Heart right ventricle (tissue), 16 donors: ENCODE results near the gene PUS10. TPM values are rescaled to one million over a fixed set of nuclear protein-coding genes. Genes with fewer than 3 reads are reported as not detected.

Experiments used
- ATAC-seq, 8 donors: fragments of 200-7000 bp; cut with Tn5 transposase; one replicate each; pipeline ENCODE4 v1.9.1; 2020; ENCODE audit warnings: mild to moderate bottlenecking in 8 of 8, moderate library complexity in 8 of 8, moderate number of reproducible peaks in 1 of 8
- DNase-seq, 2 donors: peaks; one replicate each; pipeline ENCODE4 v3.0.0-alpha.2; 2020
- H3K27ac ChIP-seq, 10 donors: fragments of 200-600 bp; sonication (generic) in 2 of 10; one replicate each; pipeline versions ENCODE4 v1.5.0 to v1.8.0; 2020 to 2022; ENCODE audit warnings: mild to moderate bottlenecking in 3 of 10
- H3K27me3 ChIP-seq, 7 donors: fragments of 200-600 bp; one replicate each; pipeline ENCODE4 v1.8.0; 2021 to 2022; ENCODE audit warnings: mild to moderate bottlenecking in 2 of 7
- H3K36me3 ChIP-seq, 9 donors: fragments of 200-600 bp; sonication (generic) in 1 of 9; one replicate each; pipeline versions ENCODE4 v1.5.0 to v1.8.0; 2020 to 2022; ENCODE audit warnings: mild to moderate bottlenecking in 2 of 9
- H3K4me1 ChIP-seq, 9 donors: fragments of 200-600 bp; sonication (generic) in 1 of 9; one replicate each; pipeline versions ENCODE4 v1.5.0 to v1.8.0; 2020 to 2022; ENCODE audit warnings: mild to moderate bottlenecking in 4 of 9
- H3K4me3 ChIP-seq, 10 donors: fragments of 200-600 bp; sonication (generic) in 2 of 10; one replicate each; pipeline versions ENCODE4 v1.5.0 to v1.8.0; 2020 to 2022; ENCODE audit warnings: mild to moderate bottlenecking in 7 of 10, moderate library complexity in 2 of 10
- H3K9me3 ChIP-seq, 11 donors: fragments of 200-600 bp in 10 of 11; sonication (generic) in 2 of 11; one replicate each; pipeline versions ENCODE4 v1.5.0 to v1.8.0; 2013 to 2022; ENCODE audit warnings: mild to moderate bottlenecking in 2 of 11, control low read depth in 1 of 11, moderate library complexity in 1 of 11
- WGBS, 2 donors: extraction: QIAGEN DNeasy Blood & Tissue Kit; methylation state at CpG; one replicate each; pipeline ENCODE4 v1.1.7; 2013; ENCODE audit warnings: inconsistent platforms in 1 of 2; 5-methylcytosine and 5-hydroxymethylcytosine counted together
- intact Hi-C, 10 donors: fragments of 100-400 bp; cut with DNase I; formaldehyde crosslinking; loops; one replicate each; pipeline versions ENCODE4 v1.11.1 to v1.14.2; 2022
- polyA plus RNA-seq, 2 donors: library from polyadenylated mRNA; stranded (reverse); fragments of 200-250 nt; gene quantifications; one replicate each; pipeline ENCODE4 v1.2.3, GENCODE V29; 2013
- total RNA-seq, 10 donors: library from RNA; stranded (reverse); fragmentation: NEBNext Ultra II Directional in 3 of 10; extraction: Animal tissue kit (Norgen Biotek cat#: 25700) in 3 of 10; gene quantifications; one replicate each; pipeline versions ENCODE4 v1.2.1 to v1.2.4, GENCODE V29; 2021 to 2023
- TF ChIP-seq, protein P1 (sequence below), 9 donors: fragments of 200-600 bp; sonication (generic) in 2 of 9; IDR thresholded peaks; one replicate each; pipeline versions ENCODE4 v1.5.0 to v1.8.0; 2021 to 2022; ENCODE audit warnings: antibody characterized with exemption in 9 of 9, mild to moderate bottlenecking in 5 of 9, moderate library complexity in 1 of 9
- donor health status: Arrhythmogenic right ventricular cardiomyopathy.
- donor health status: ischemic (EF 13 %, LVEDD 7.1; RV severe dilation, severe dysfunction).
- donor health status: healthy with polysubstance abuse.
- donor health status: DM: no; HTN: yes; CAD: no.
- donor health status: DM: no; HTN: no; CAD: no.
- donor health status: ischemic (EF 25% LVEDD 6.9; RV normal size, moderate dysfunction).
- donor health status: ischemic (EF 25% LVEDD 5.7; RV mildly dilated, moderate dysfunction).
- donor health status: healthy.
- donor health status: DM: yes; HTN: yes; CAD: no.
- donor health status: Ischemic cardiomyopathy.
- donor health status: ischemic (EF 35%, LVEDD 5.7; RV mildly dilated, moderate dysfunction).
- donor health status: nonischemic (EF 11% LVEDD 7.7; RV severe dilation, severe dysfunction).
- donor health status: DM: yes; HTN: yes; CAD: no.
- donor health status: PGD.
- donor health status: ischemic (EF 29% LVEDD 5.4; RV normal size, mild dysfunction).
- donor health status: nonischemic (EF 23%, LVEDD 6.1; RV moderate dilation, normal function).

PUS10 gene
- total and polyA plus RNA-seq, 12 donors: 1.5 to 5.5 (median 4.4) TPM

DNA sequence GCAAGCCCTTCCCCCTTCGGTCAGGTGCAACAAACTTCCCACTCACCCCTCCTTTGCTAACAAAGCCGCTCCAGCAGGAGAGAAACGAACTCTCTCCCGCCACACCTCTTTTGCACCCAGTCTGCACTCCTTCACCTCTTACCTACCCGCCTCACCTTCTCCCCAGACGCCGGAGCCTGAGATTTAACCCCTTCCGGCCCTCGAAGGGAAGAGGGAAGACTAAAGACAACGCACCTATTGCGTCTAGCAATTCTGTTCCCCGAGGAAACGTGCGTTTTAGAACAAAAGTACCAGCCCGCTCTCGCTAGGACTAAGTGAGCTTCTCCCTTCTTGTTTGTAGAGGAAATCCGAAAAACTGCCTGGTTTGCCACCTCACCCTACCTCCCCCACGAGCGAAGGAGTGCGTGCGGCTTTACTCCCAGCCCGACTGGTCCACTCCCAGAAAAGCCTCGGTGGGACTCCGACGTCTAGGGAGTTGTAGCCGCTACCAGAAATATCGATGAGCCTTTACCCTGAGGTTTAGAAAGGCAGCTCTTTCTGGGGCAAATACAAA is 976 bp downstream of the PUS10 start:
- intact Hi-C loops: loop anchor here in 4 of 10 donors (2.0 to 5.0 kb wide), 2 partner anchors 50 to 136 kb away; partner anchors contain the start of genes SANBR (in 3 of the 4) and REL (in 1 of the 4)

DNA sequence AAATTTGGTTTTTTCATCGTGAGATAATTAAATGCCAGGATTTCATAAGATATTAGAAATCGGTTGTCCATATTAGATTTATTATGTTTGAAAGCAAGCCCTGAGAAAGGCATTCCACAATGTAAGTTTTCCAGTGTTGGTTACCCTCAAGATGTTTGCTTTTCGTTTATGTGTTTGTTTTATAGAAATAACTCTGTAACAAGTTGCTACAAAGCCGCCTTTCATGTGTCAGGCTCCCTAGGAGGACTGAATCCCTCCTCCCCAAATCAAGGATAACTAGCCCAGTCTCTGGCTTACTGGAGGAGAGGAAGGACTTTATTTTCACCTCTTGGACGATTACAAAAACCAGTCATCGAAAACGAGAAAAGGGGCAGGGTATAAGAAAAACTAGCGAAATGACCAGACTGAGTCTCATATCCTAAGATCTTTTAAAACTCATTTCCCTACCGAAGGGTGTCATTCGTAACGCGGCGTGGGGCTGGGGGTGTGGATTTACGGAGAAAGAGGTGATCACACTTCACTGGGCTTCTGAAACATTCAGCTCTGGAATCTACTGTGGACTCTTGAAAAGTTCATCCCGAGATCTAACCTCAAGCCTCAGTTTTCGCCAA is 1.6 kb downstream of the PUS10 start:
- TF ChIP-seq, protein P1, sequence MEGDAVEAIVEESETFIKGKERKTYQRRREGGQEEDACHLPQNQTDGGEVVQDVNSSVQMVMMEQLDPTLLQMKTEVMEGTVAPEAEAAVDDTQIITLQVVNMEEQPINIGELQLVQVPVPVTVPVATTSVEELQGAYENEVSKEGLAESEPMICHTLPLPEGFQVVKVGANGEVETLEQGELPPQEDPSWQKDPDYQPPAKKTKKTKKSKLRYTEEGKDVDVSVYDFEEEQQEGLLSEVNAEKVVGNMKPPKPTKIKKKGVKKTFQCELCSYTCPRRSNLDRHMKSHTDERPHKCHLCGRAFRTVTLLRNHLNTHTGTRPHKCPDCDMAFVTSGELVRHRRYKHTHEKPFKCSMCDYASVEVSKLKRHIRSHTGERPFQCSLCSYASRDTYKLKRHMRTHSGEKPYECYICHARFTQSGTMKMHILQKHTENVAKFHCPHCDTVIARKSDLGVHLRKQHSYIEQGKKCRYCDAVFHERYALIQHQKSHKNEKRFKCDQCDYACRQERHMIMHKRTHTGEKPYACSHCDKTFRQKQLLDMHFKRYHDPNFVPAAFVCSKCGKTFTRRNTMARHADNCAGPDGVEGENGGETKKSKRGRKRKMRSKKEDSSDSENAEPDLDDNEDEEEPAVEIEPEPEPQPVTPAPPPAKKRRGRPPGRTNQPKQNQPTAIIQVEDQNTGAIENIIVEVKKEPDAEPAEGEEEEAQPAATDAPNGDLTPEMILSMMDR (IDR thresholded peaks at IDR 0.05): no peak
- peaks cover 0 to 8% (median 0%) of the 10 kb centered on the region in 9 donors for H3K36me3 ChIP-seq
- H3K27me3 ChIP-seq: no peaks in the 10 kb centered on the region
- H3K9me3 ChIP-seq: no peaks in the 10 kb centered on the region
- ATAC-seq (no peak), DNase-seq (no peak)
- peak overlapping the region in 9 of 10 donors; percentile 84 to 93 (median 92) for H3K27ac ChIP-seq
- H3K4me3 ChIP-seq: peak overlapping the region; percentile 59 to 97 (median 91)
- intact Hi-C loops: loop anchor here in 4 of 10 donors (2.0 to 5.0 kb wide), 2 partner anchors 51 to 136 kb away; partner anchors contain the start of genes SANBR (in 3 of the 4) and REL (in 1 of the 4)
- H3K4me1 ChIP-seq: peaks cover 0 to 53% (median 29%) of the 10 kb centered on the region in 9 donors
- WGBS, 2 donors: 2% methylated on average over 16 of the region's 16 CpGs

More for the DNA sequence above, 976 bp downstream of the PUS10 start:
- Histone ChIP-seq H3K36me3 (peaks cover 0 to 13% (median 2%) of the 10 kb centered on the region in 9 donors), H3K9me3 (peaks cover 0 to 2% (median 0%) of the 10 kb centered on the region in 11 donors), H3K27ac (peak overlapping the region; percentile 65 to 93 (median 92)), H3K4me1 (peaks cover 0 to 47% (median 29%) of the 10 kb centered on the region in 9 donors), H3K4me3 (peak overlapping the region; percentile 59 to 97 (median 91)), H3K27me3 (no peaks in the 10 kb centered on the region)
- WGBS, 2 donors: 0% methylated on average over 27 of the region's 27 CpGs
- ATAC-seq (peak; percentile 81 to 92 (median 89)), DNase-seq (peak; percentile 56 to 70)
- TF ChIP-seq, protein P1 (IDR thresholded peaks at IDR 0.05): no peak

DNA sequence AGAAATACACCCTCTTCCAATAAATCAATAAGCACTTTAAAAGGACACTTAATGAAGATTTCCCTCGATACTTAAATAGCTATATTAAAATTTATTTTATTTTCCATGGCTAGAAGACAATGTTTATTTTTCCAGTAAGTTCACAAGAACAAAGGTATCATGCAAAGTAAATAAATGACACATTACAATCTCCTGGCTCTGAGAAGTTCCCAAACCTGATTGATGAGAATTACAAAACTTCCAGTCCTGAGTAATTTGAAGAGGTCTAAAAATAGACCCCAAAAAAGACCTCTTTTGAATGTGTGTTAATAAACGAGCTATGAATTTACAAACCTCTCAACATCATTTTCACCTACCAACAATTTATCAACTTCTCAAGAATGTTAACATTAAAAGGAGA is 2.1 kb downstream of the PUS10 start:
- intact Hi-C loops: loop anchor here in 4 of 10 donors (2.0 to 5.0 kb wide), 2 partner anchors 51 to 135 kb away; partner anchors contain the start of genes SANBR (in 3 of the 4) and REL (in 1 of the 4)
- H3K4me3 ChIP-seq: peak overlapping the region in 6 of 10 donors; percentile 82 to 97 (median 95)
- H3K9me3 ChIP-seq: no peaks in the 10 kb centered on the region
- H3K27ac ChIP-seq: peak overlapping the region in 1 of 10 donors; percentile 92
- ATAC-seq: no peak
- no peak for DNase-seq
- 53 to 61% methylated on average over 2 of the region's 2 CpGs for WGBS, 2 donors
- peaks cover 0 to 56% (median 29%) of the 10 kb centered on the region in 9 donors for H3K4me1 ChIP-seq
- TF ChIP-seq, protein P1 (IDR thresholded peaks at IDR 0.05): no peak
- peaks cover 0 to 6% (median 0%) of the 10 kb centered on the region in 9 donors for H3K36me3 ChIP-seq
- H3K27me3 ChIP-seq: no peaks in the 10 kb centered on the region

DNA sequence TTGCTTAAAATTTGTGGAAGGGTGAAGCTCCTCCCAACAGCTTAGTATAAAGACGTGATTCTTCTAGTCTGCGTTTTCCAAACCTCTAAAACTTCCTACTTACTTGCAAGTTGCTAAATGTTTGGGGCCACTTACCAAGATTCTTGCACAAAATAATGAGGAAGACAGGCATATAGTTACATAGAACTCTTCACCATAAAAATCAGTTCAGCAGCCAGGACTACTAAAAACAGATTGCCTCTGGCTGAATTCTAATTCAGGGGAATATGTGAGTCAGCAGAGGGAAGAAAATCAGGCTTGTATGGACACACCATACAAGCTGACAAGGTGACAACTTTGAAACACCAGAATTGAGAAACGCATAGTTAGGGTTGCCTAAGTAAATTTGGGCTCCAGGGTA is 3.3 kb downstream of the PUS10 start:
- DNase-seq (no peak), ATAC-seq (no peak)
- Histone ChIP-seq H3K4me3 (no peak overlapping the region), H3K9me3 (no peaks in the 10 kb centered on the region), H3K36me3 (peaks cover 0 to 17% (median 0%) of the 10 kb centered on the region in 9 donors), H3K27ac (peak overlapping the region in 1 of 10 donors; percentile 45), H3K4me1 (peaks cover 0 to 49% (median 26%) of the 10 kb centered on the region in 9 donors), H3K27me3 (no peaks in the 10 kb centered on the region)
- TF ChIP-seq, protein P1 (IDR thresholded peaks at IDR 0.05): no peak
- intact Hi-C loops: loop anchor here in 3 of 10 donors (5.0 kb wide), 1 partner anchor 53 kb away; the partner anchor contains the start of gene SANBR (in 3 of the 3)
- WGBS, 2 donors: 77 to 87% methylated on average over 3 of the region's 3 CpGs
